Germinal center (tissue), 1 donor: Measurements from ENCODE around the gene TDRD6.
"Not testable (repeated sequence)": the region's sequence is repeated elsewhere in the genome, so short reads cannot be mapped to it uniquely, and the experiment has no call there.

ENCODE experiments used
- DNase-seq: peaks from one replicate; pipeline ENCODE4 v3.0.0; 2012; ENCODE audit warnings: mixed read lengths, low spot score

Gene TDRD6

GRCh38 chr6:46687619-46688097 lies at the start of gene TDRD6:
TDRD6 (plus strand) TSS chr6:46687885; CDS start chr6:46688129, 244 bp downstream.
- DNase-seq: no peak

GRCh38 chr6:46637933-46638332 lies 49.8 kb upstream of the TDRD6 start:
- peak; percentile 8 for DNase-seq

- no peak for DNase-seq
These were observed 49.0 kb upstream of the TDRD6 start for GRCh38 chr6:46638650-46639049.

- DNase-seq: no peak
These were observed 44.5 kb upstream of the TDRD6 start for GRCh38 chr6:46642928-46643751.

GRCh38 chr6:46645265-46645664 lies 42.4 kb upstream of the TDRD6 start:
- DNase-seq: no peak

GRCh38 chr6:46648108-46648507 lies 39.6 kb upstream of the TDRD6 start:
- not testable (repeated sequence) for DNase-seq

- no peak for DNase-seq
These were observed 38.7 kb upstream of the TDRD6 start for GRCh38 chr6:46648869-46649492.

GRCh38 chr6:46651006-46651405 lies 36.7 kb upstream of the TDRD6 start:
- no peak for DNase-seq

GRCh38 chr6:46651816-46652215 lies 35.9 kb upstream of the TDRD6 start:
- DNase-seq: no peak

- no peak for DNase-seq
These were observed 35.5 kb upstream of the TDRD6 start for GRCh38 chr6:46652232-46652602.

- DNase-seq: peak; percentile 92
These were observed 34.9 kb upstream of the TDRD6 start, which contains the start of the genes CYP39A1 and SLC25A27 for GRCh38 chr6:46652603-46653438. CYP39A1 (minus strand) TSS chr6:46652818; CDS start chr6:46652582, 236 bp downstream. SLC25A27 (plus strand) TSS chr6:46652975; CDS start chr6:46653193, 218 bp downstream.

- DNase-seq: no peak
These were observed 34.1 kb upstream of the TDRD6 start for GRCh38 chr6:46653439-46654195.

- no peak for DNase-seq
These were observed 31.9 kb upstream of the TDRD6 start for GRCh38 chr6:46655803-46656202.

- DNase-seq: no peak
These were observed 30.0 kb upstream of the TDRD6 start for GRCh38 chr6:46657642-46658041.

GRCh38 chr6:46661483-46661882 lies 26.2 kb upstream of the TDRD6 start:
- no peak for DNase-seq

GRCh38 chr6:46667377-46667776 lies 20.3 kb upstream of the TDRD6 start:
- DNase-seq: no peak

- DNase-seq: no peak
These were observed 13.3 kb upstream of the TDRD6 start for GRCh38 chr6:46674410-46674809.

- DNase-seq: peak; percentile 45
These were observed 10.9 kb upstream of the TDRD6 start for GRCh38 chr6:46676604-46677313.

GRCh38 chr6:46677314-46677654 lies 10.4 kb upstream of the TDRD6 start:
- peak; percentile 49 for DNase-seq

GRCh38 chr6:46684771-46685170 lies 2.9 kb upstream of the TDRD6 start:
- DNase-seq: no peak
